Measurements from ENCODE around the gene TBC1D23.
"Not testable (repeated sequence)": the region's sequence is repeated elsewhere in the genome, so short reads cannot be mapped to it uniquely, and the experiment has no call there.

Gene TBC1D23

DNA sequence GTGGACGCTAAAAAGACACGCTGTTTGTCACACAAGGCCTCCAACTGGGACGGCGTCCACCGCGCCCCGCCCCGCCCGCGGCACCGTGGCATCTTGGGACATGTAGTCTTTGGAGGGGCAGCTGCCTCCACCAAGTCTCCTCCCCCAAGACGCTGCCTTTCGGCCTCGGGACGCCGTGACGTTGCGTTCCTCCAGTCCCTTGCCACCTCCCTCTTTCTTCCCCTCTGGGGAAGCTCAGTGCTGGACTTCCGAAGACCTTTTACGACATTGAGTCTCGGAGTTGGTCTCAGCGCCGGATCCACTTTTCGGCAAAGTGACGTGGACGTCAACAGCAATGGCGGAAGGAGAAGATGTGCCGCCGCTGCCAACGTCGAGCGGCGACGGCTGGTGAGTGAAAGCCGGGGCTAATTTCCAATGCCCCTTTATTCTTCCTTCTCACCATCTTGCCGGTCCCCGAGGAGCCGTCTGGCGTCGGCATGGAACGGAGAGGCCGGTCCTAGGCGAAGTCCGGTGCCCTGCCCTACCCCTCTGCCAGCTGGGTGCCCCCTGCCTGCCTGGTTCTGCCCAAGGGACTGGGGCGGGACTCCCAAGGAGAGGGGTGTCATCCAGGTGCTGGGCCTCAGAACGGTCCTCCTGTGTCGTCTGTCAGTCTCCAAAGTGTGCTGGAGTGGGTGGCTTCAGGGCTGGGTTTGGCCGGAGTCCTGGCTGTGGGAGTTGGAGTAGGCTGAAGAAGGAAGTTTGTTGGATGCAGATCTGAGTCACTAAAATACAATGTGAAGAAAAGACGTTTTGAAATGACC lies at the start of gene TBC1D23:
TSS of gene TBC1D23 (plus strand) at position 308 of the 800 bp plus-strand sequence. CDS start at position 335, 27 bp downstream.
- peak; percentile 98 for DNase-seq (ENCODE audit: low spot score)

DNA sequence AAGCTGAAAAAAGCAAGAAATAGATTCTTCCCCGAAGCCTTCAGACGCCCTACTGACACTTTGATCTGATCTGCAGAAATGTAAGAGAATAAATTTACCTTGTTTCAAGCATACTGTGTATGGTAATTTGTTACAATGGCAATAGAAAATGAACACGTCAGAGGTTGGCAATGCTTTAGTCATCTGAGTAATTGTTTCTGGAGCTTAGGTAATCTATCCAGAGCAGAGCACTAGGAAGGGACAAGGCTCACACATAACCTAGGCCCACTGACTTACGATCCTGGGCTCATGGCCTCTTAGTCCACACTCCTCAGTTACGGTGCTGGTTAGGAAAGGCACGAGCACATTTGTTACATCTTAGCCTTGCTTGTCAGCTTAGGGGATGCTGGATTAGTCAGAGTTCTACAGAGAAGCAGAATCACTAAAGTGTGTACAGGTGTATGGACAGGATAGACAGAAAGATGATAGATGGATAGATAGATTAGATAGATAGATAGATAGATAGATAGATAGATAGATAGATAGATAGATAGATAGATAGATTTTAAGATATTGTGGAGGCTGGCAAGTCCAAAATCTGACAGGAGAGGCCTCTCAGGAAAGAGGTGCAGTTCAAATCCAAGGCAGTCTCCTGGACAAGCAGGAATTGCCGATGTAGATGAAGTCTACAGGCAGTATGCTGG lies 46.8 kb upstream of the TBC1D23 start:
- DNase-seq (ENCODE audit: low spot score): peak; percentile 53

DNA sequence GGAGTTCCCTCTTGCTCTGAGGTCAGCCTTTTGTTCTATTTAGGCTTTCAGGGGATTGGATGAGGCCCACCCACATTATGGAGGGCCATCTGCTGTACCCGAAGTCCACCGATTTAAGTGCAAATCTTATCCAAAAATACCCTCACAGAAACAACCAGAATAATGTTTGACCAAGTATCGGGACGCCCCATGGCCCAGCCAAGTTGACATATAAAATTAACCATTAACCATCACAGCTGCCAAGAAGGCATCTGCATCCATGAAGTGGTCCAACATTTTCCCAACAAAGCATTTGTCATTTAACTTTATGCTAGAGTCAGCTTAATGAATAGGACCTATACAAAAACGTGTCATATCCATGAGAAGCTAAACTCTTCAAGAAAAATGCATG lies 46.2 kb upstream of the TBC1D23 start:
- no peak for DNase-seq (ENCODE audit: low spot score)

DNA sequence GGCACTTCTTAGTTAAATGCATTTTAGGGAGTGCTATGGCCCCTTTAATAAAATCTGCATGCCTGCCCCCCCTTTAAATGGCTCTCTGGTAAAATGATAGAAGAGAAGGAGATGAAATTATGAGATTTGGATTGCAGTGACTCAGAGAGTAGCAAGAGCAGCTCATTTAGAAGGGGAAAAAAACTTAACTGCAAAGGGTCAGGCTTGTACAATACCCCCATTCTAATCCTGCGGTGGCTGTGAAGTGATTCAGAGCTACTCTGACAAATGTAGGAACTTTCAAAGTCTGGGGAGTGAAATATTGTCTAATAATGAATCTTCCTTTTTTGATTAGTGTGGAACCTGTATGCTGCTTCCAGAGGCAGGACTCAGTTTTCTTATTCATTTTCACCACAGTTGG lies 44.1 kb upstream of the TBC1D23 start:
- DNase-seq (ENCODE audit: low spot score): peak; percentile 19

DNA sequence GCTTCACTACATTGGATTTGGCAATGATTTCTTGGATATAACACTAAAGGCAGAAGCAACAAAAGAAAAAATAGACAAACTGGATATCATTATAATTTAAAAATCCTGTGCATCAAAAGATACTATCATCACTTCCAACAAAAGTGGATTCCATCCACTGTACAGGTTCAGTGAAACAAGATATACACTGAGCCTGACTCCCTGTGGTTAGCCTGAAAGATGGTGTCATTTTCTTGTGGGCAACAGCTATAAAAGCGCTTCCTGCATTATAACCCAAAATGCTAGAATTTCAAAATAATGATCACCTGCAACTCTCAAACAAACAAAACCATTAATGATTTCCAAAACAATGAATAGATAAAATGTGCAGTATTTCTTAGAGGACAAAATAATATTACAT lies 39.6 kb upstream of the TBC1D23 start:
- no peak for DNase-seq (ENCODE audit: low spot score)

DNA sequence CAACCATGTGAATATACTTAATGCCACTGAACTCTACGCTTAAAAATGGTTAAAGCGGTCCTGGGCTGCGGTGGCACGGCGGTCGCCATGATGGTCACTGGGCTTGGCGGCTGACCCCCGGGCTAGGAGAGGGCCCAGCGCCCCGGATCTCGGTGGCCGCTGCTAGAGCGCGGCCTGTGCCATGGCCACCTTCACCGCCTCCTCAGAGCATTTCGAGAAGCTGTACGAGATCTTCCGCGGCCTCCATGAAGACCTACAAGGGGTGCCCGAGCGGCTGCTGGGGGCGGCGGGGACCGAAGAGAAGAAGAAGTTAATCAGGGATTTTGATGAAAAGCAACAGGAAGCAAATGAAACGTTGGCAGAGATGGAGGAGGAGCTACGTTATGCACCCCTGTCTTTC lies 35.6 kb upstream of the TBC1D23 start:
- no peak for DNase-seq (ENCODE audit: low spot score)

DNA sequence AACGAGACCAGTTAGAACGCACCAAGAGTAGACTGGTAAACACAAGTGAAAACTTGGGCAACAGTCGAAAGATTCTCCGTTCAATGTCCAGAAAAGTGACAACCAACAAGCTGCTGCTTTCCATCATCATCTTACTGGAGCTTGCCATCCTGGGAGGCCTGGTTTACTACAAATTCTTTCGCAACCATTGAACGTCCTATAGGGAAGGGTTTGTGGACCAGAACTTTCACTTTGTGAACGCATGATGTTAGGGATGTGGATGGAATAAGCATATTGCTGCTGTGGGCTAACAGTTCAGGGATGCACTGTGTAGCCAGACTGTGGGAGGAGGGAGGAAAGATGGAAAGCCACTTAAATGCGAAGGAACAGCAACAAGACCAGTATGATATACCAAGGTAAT lies 34.9 kb upstream of the TBC1D23 start:
- DNase-seq (ENCODE audit: low spot score): no peak

DNA sequence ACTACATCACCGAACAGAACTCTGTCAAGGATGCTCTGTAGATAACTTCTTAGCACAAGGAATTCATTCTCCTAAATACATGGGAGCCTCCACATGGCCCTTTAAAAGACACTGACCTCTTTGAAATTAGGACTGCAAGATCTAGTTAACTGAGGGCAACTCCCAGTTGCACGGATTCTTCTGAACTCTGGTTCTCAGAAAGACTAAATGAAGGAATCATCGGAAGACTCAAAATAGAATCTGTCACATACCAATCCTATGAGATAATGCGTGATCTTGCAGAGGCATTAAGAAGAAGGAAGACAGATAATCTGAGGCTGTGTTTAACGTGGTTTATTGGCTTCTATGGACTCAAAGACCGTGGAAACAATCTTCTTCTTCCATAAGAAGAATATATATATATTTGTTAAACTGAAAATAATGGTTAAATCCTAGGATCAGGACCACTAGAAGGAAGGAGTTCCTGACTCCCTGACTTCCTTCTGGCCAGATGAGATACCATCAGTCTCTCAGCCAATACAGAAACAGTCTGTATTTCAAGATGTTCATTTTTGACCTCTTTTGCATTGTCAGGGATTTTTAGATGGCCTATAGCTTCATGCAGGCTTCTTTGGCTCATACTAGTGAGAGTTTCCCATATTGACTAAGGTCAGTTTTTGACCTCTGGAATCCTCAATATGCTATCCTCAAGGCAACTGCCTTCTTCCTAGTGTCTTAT lies 33.9 kb upstream of the TBC1D23 start:
- peak; percentile 66 for DNase-seq (ENCODE audit: low spot score)

DNA sequence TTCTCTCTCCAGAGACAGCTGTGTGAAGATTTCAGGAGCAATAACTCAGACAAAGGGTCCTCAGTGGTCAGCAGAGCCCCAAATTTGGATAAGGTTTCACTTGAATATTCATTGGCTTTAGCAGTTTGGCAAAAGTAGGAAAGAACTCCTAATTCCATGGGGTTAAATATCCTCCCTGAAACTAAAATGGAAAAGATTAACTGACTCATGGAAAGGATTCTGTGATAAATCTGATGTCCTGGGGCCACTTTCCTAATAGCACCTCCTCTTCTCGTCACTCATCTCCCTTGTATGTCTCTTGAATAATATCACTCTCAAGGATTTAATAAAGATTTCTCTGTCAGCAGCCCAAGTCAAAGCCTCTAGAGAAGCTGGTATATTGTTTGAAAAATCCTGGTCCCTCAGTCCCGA lies 33.3 kb upstream of the TBC1D23 start:
- DNase-seq (ENCODE audit: low spot score): no peak

DNA sequence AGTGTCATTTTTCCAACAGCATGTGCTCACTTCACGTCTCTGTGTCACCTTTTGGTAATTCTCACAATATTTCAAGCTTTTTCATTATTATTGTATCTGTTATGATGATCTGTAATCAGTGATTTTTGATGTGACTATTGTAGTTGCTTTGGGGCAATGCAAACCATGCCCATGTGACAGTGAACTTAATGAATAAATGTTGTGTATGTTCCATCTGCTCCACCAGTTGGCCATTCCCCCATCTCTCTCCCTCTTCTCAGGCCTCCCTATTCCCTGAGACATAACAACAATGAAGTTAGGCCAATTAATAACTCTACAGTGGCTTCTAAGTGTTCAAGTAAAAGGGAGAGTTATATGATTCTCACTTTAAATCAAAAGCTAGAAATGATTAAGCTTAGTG lies 32.5 kb upstream of the TBC1D23 start:
- no peak for DNase-seq (ENCODE audit: low spot score)

DNA sequence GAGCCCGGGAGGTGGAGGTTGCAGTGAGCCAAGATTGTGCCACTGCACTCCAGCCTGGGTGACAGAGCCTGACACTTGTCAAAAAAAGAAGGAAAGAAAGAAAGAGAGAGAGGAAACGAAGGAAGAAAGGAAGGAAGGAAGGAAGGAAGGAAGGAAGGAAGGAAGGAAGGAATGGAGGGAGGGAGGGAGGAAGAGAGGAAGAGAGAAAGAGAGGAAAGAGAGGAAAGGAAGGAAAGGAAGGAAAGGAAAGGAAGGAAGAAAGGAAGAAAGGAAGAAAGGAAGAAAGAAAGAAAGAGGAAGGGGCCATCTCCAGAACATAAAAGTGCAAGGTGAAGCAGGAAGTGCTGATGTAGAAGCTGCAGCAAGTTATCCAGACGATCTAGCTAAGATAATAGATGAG lies 31.6 kb upstream of the TBC1D23 start:
- DNase-seq (ENCODE audit: low spot score): not testable (repeated sequence)

DNA sequence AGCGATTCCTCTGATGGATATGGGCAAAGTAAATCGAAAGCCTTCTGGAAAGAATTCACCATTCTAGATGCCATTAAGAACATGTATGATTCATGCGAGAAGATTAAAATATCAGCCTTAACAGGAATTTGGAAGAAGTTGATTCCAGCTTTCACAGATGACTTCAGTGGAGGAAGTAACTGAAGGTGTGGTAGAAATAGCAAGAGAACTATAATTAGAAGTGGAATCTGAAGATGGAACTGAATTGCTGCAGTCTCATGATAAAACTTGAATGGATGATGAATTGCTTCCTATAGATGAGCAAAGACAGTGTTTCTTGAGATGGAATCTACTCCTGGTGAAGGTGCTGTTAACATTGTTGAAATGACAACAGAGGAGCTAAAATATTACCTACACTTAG lies 30.1 kb upstream of the TBC1D23 start:
- DNase-seq (ENCODE audit: low spot score): no peak

DNA sequence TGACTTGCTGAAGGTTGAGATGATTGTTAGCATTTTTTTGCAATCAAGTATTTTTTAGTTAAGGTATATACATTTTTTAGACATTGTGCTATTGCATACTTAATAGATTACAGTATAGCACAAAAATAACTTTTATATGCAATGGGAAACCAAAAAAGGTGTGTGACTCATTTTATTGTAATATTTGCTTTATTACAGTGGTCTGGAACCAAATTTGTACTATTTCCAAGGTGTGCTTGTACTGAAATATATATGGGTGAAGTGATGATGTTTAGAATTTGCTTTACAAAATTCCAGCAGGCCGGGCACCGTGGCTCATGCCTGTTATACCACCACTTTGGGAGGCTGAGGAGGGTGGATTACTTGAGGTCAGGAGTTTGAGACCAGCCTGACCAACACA lies 29.1 kb upstream of the TBC1D23 start:
- DNase-seq (ENCODE audit: low spot score): no peak

DNA sequence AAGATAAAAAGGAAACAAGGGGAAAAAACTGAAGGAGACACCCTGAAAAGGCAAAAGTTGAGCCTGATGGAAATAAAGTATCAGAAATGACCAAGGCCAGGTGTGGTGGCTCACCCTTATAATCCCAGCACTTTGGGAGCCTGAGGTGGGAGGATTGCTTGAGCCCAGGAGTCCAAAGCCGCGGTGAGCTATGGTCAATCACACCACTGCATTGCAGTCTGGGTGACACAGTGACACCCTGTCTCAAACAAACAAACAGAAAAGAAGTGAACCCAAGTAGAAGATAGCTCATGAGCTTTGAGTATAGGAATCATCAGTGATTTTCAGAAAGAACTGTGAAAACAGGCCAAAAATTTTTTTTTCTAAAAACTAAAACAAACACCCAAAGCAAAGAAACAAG lies 26.4 kb upstream of the TBC1D23 start:
- no peak for DNase-seq (ENCODE audit: low spot score)

DNA sequence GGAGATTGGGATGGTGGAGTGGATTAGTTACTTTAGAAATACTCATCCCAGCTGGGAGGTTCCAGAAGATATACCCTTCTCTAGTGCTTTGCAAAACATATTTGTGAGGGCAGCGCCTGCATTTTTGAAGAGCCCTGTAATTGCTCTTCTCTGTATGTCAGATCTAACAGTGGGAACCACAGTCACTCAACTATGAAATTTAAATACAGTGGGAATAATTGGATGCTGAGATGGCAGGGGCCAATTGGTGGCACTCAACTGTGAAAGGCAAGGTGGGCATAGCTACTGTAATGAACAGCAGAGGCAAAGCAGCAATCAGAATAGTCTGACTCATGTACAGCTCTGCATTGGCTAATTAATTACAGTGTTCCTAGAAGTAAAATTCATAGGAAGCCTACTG lies 22.2 kb upstream of the TBC1D23 start:
- DNase-seq (ENCODE audit: low spot score): no peak

DNA sequence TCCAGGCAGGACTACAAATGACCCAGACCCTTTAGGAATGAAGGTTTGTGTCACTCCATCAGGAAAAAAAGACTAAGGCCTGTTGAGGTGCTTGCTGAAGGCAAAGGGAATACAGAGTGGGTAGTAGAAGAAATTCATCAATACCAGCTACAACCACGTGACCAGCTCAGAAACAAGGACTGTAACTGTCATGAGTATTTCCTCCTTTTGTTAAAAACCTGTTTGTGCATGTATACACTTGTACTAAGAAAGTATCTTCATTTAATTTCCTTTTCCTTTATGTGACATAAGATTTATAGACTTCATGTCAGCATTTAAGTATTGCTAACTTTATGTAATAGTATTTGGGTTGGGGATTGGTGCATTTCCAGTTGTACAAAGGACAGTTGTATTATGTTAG lies 18.3 kb upstream of the TBC1D23 start:
- not testable (repeated sequence) for DNase-seq (ENCODE audit: low spot score)

DNA sequence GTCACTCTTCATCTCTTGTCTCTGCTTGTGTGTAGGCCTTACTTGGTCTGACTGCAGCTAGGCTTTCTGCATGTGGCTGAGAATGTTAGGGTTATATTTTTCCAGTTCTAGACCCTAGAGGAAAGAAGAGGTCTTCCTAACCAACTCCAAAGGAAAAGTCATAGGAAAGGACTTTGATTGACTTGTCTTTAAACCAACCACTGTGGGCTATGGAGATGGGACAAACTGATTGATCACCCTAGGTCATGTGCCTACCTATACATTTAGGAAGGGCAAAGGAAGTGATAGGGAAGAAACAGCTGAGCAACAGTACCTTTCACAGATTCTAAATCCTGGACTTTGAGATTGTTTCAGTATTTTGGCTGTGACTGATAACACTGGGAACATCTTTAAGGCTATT lies 16.5 kb upstream of the TBC1D23 start:
- DNase-seq (ENCODE audit: low spot score): no peak

DNA sequence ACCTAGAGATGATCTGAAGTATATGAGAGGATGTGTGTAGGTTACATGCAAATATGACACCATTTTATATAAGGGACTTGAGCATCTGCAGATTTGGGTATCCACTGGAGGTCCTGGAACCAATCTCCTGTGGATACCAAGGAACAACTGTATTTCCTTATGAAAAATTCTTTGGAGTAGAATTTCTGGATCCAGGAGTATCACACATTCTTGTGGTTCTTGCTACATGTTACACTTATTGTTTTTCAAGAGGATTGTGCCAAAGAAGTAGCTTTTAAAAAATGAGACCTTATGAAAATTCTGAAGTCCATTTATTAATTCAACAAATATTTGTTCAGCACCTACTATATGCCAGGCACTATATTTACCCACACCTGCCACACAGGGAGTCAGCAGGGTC lies 15.7 kb upstream of the TBC1D23 start:
- no peak for DNase-seq (ENCODE audit: low spot score)

DNA sequence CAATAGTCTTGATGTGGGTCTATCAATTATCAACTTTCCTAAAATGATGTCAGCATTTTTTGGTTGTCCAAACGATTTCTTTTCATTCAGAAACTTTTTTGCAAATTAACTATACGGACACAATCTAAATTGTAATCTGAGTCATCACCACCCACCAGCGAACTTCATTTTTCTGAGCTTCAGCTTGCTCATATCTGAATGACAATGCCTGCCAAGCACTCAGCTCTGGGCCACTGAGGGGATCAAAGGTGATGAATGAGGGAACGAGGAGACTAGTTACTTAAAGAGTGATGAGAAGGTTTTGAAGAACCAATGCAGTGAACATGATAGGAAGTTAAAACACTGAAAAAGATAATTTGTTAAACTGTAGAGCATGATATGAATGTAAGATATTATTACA lies 14.9 kb upstream of the TBC1D23 start:
- no peak for DNase-seq (ENCODE audit: low spot score)

DNA sequence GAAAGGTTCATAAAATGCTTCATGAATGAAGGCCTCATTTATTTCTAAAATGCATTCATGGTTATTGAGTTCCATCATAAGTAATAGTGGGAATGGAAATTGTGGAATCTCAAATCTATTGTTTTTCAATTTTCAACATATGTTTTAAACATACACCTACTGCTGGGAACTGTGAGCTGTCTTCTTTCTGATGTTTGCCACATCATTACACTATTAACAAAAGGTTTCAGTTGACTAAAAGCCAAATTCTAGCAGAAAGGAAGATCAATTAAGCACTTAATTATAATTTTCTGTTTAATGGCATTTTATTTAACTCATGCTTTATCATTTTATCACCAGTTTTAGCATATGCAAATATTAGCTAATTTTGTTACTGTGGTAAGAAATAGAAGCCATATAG lies 13.8 kb upstream of the TBC1D23 start:
- no peak for DNase-seq (ENCODE audit: low spot score)

DNA sequence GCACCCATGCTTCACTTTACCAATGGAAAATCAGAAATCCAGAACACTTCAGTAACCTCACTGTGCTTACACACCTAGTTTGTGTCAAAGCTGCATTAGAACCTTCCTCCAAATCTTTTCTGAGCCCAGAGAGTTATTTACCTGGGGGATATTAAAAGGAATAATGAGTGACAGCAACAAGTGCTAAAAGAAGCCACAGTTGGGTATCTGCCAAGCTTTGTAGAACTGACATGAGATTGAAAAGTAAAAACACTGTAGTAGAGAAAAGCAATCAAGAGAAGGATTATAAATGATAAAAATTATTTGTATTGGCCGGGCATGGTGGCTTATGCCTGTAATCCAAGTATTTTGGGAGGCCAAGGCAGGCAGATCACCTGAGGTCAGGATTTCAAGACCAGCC lies 8.8 kb upstream of the TBC1D23 start:
- DNase-seq (ENCODE audit: low spot score): no peak

DNA sequence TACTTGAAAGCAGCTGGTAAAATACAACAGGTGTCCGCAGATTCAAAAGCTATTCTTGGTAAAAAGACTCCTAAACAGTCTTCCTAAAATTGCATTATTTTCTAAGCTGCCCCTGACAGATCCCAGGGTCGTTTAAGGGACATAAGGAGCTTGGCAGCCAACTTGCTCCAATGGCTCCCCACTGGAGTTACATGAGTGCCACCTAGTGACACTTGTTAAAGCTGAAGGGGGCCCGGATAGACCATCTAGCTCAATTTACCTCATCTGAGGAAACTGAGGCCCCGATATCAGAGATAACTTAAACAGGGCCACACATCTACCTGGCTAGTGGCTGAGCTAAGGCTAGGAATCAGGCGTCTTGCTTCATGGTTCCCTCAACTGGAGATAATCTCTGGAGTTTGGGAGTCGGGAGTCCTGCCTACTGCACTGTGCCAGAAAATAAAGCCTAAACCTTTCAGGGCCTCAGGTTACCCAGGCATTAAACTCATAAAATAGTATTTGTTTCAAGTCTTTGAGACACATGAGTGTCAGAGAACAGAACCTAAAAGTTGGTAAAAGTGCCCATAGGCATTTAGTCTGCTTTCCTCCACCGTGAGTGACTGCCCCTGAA lies 6.5 kb upstream of the TBC1D23 start:
- DNase-seq (ENCODE audit: low spot score): peak; percentile 57

DNA sequence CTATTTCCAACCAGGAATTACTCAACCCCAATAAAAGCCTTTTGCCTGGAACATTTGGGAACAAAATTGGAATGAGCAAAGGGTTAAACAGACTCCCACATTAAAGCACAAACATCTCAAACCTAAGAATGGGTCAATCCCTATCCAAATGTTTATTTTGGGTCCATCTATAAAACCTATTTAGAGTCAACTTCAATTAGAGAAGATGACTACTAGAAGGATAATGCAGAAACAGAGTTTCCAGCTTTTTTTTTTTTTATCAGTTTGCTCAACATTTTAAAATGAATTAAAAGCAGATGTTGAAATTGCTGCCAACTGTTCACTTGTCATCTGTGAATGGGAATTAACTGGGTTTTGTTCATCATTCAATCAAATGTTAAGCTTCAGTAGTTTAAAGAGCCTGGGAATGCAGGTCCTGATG lies 4.1 kb upstream of the TBC1D23 start:
- peak; percentile 17 for DNase-seq (ENCODE audit: low spot score)

Measured in AG08395 (cell line).